GM18511 (cell line): Measurements from ENCODE around the gene FN1.
A peak's percentile ranks its signal among the peaks of the same experiment; 100 is the strongest.

Experiments used
- ATAC-seq: cut with Tn5 transposase; IDR thresholded peaks from one replicate; pipeline ENCODE4 v1.9.1; 2021; ENCODE audit warnings: mild to moderate bottlenecking, moderate library complexity; ENCODE audit not compliant: unreplicated experiment

FN1 gene

DNA sequence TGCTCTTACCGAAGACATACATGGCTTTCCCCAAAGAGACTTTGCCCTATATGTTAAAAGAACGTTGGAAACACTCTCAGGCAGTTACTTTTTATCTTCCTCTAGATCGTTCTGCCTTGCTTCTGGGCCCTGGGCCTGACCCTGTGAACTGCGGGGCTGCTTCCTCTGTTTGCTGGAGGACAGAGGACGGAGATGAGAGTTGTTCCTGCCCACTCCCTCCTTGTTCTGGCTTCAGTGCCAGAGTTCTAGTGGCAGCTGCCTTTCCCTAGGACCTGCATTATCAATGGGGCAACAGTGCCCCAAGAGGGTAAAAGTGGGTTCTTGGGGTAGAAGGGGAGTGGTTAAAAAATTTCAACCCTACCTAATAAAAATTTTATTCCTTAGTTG lies 6.5 kb upstream of the FN1 start:
- ATAC-seq = no peak

DNA sequence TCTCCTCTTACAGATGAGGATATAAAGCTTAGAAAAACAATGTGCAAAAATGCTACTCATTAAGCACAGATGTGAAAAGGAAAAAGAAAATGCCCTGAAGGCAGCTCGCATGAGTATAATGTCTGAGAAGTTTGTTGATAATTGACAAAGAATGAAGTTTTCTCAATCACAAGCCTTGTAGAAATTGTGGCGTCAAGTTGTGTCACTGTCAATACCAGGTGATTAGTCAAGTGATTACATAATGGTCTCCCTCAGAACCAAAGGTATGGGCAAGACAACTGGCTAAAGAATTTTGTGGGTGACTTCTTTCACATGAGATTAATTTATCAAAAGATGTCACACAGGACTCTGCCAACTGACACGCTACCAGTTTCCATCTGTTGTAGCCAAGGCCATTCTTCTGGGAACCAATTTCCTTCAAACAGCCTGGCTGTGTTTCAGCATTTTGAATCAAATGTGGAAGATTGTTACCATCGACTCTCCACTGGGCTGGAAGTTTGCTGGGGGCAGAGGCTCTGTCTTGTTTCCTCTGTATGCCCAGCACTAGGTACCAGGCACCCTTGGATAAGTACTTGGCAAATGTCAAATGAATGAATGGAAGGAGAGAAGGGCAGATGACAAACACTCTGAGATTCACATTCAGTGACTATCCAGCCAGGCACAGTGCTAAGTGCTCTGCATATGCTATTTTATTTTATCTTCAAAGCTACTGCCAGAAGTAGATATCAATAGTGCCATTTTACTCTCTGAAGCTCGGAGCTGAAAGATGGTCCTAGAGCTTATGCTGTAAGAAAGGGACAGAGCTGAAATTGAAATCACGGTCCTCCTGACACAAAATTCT lies 5.9 kb upstream of the FN1 start:
- ATAC-seq = no peak

DNA sequence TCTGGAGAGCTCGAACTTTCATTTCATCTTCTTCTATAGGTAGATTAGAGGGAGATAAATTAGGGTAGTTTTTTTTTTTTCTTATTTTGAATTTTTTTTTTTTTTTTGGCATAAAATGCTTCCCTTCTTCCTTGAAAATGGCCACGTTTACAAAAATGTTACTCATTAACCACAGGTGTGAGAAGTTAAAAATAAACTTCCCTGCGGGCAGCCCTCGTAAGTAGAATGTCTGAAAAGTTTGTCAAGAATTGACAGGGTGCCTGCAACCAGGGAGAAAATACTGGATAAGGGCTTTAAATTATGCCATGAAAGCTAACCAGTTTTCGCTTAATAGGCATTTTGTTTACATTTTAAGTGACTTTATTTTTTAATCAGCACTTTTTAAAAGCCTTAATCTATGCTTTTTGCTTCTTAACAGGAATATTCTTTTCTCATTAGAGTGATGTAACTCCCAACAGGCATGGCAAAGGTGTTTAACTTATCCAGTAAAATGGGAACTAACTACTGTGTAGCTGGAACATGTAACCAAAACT lies 4.2 kb upstream of the FN1 start:
- ATAC-seq = no peak

DNA sequence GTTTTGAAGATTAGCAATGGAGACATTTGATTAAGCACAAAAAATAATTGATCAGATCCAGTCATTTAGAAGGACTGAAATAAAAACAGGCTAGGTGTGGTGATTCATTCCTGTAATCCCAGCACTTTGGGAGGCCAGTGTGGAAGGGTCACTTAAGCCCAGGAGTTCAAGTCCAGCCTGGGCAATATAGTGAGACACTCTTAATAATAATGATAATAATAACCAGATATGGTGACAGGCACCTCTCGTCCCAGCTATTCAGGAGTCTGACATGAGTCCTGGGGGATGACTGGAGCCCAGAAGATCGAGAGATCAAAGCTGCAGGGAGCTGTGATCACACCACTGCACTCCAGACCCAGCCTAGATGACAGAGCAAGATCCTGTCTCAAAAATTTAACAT lies 3.5 kb upstream of the FN1 start:
- no peak for ATAC-seq

DNA sequence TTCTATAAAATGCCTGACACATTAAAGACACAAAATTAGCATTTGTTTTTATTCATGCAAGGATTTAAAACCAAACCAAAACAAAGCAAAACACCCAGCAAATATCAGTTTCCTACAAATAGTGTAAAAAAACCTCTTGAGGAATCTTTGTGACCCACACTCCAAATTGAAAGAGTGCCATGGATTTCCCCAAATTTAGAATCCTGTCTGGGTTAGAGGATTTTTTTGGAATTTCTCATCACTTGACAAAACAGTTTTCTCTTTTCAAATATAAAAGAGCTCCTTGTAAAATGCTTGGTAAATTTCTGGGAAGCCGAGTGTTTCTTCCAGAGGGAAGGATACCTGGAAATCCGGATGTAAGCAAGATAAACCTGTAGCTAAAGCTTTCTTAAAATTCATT lies 1.7 kb upstream of the FN1 start:
- ATAC-seq = no peak

DNA sequence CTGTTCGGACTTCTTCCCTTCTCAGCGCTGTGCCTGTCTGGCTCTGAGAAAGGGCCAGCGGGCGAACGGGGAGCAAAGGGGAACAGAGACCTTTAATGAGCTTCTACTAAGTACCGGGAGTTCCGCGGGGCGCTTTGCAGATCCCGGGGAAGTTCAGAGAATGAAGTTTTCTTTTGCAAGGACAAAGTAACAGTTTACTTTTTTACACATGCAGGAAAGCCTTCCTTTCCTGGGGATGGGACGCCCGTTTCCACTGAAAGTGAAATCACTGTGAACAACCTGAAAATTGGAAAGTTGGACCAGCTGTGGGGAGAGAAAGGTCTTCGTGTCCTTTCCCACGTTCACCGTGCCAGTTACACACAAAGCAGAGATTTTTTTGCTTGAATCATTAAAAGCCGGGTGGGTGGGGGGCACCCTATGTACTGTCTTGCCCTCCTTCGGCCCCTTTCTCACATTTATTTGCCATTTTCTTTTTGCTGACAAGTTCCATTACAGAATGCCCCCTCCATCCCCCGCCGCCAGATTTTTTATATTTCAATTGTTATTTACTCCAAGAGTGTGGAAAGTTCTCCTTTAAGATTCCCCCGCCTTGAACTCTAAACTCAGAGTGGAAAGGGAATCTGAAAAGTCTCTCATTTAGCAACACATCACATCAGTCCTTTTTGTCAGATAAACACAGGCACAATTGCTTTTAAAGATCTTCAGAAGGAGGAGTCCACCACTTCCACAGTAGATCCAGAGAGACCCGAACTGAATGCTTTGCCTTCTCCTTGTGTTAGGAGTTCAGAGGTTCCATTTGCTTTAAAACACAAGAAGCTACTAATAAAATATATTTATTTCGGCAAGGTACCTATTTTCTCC lies 1.1 kb upstream of the FN1 start:
- peak; percentile 38 for ATAC-seq

DNA sequence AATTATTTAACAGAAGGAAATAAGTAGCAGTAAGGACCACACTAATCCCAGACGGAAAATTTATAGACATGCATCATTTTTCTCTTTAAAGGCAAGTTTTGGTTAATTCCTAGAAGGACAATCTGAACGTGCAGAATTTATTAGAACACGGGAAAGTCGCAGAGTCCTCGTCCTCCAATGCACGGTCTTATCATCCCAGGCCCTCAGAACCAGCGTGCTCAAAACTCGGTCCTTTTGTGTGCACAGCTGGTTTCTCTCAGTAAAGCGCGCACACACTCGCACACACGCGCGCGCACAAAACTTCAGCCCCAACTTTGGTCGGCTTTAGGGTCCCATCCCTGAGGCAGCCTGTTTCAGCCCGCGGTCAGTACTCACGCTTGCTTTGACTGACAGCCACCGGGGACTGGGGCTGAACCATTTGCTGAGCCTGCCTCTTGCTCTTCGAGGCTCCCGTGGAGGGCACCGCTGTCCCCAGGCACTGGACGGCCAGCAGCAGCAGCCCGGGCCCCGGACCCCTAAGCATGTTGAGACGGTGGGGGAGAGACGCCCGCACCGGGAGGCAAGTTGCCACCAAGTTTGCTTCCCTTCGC lies 493 bp downstream of the FN1 start:
- ATAC-seq = peak; percentile 23

DNA sequence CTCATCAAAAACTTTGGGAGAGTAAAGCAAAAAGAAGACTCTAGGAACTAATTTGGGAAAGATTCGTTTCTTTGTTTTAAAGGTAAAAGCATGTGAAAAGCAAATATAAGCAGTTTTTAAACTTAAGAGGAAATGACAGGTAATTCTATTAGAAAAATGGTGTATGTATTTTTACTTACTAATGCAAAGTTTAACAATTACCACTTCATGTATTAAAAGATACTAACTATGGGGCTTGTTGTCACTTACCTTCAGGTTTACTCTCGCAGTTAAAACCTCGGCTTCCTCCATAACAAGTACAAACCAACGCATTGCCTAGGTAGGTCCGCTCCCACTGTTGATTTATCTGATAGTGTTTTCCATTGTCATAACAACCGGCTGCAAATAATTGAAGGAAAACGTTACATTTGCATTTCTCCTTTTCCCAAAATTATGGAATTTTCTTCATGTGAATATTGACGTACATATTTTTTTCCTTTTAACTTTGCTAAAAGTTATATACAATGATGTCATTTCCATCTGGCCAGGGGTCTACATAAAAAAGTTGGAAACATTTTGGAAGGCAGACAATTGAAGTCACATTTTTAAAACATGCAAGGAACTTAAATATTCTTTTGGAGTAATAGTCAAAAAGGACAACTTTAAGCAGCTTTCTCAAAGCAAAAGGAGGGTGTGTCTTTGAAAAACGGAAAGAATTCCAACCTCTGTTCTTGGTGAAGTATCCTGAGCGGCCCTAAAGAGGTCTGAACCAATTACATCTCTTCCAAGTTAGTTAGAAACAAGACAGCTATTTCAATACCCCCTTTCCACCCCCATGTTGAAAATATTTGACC lies 1.2 kb downstream of the FN1 start:
- no peak for ATAC-seq

DNA sequence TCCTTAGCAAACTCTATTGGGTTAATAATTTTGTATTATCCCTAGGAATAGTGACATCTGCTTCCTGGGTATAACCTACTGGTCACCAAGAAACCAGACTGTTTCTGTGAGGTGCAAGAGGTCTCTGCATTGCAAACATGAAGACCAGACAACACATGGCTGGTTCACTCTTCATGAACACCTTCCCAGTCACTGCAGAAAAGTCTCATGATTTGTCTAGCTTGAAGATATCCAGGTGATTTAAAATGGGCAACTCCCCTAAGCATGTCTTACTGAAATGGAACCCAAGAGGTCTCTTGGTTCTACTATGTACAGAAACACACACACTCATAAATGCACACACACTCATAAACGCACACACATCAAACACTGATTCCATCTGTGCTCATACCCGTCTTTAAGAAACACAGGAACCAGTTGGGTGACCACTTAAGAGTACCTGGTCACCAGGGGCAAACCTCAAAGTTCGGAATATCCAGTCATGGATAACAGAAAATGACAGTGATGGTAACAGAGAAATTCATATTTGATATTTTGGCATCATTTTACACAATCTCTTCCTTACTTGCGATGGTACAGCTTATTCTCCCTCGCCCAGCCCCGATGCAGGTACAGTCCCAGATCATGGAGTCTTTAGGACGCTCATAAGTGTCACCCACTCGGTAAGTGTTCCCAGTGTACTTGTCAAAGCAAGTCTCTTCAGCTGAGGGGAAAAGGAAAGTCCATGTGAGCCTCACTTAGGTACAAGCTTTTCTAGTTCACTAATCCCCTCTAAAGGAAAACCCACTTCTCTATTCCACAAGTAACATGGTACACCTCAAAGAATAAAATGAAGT lies 2.9 kb downstream of the FN1 start:
- ATAC-seq = no peak

DNA sequence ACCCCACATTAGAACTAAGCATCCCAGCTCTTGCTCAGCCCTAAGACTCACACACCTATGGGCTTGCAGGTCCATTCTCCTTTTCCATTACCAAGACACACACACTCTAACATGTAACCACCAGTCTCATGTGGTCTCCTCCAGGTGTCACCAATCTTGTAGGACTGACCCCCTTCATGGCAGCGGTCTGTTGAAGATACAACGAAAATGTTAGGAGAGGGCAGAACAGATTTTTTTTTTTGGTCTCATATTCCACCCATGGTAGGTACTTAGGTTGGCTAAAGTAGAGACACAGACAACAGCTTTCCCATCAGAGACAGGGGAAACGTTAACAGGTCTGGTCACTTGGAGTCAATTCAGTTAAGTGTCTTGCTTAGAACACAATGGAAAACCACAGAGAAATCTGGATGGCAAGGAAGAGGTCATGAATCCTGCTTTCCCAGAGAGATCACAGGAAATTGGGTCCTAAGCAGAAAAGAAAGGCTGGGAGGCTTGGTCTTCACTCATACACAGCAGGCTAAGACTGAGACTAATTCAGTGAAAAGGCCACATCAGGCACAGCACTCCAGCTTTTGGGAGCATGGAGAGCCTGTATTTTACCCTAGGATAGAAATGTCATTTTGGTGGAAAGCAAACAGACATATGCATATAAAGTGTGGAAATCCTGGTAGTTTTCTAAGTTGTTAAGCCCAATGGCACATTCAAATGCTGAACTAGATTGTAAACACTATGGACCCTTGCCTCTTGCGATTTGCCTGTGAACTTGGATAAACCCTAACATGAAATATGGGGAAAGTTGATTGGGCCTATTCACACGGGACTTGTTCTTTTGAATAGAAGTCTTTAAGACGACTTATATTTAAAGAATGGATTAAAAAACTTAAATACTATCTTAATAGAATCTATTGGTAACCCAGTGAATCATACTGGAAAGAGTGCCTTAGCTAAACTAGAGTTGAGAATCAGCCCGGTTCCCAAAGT lies 3.8 kb downstream of the FN1 start:
- no peak for ATAC-seq

DNA sequence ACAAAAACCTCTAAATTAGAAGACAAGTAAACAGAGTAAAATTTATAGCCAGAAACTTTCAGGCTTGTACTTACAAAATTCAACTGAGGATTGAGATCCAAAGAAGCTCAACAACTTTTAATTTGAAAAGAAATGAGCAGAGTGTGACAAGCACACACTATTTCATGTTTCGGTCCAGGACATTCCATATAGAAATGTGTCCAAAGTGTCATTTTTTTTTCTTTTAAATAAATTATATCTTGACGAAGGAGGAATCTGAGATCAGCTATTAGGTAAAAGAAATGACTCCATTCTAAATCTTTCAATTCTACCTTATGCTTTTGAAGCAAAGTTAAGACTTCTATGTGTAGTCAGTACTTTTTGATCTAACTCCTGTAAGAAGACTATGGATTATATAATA lies 4.6 kb downstream of the FN1 start:
- ATAC-seq = no peak

DNA sequence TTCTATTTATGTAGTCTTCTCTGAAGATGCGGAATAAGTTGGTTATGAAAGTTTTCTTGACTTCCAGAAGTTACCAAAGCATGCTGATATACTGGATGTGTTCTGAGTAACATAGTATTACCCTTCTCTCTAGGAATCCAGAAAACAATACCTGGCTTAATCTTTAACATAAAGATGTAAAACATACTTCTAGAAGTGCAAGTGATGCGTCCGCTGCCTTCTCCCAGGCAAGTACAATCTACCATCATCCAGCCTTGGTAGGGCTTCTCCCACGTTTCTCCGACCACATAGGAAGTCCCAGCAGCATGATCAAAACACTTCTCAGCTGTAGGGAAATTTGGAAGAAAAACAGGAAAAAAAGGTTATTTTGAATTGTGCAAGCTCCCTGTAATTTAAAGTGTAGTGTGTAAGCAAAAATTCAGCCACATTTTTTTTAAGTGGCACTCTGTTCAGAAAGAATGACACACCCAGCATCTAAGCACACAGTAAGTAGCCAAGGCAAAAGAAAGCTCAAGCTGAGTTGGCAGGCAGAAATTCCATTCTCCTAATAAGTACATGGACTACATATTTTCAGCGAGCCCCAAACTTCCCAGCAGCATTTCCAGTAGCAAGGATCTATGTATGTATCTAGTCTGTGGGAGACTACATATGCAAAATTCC lies 5.2 kb downstream of the FN1 start:
- no peak for ATAC-seq

DNA sequence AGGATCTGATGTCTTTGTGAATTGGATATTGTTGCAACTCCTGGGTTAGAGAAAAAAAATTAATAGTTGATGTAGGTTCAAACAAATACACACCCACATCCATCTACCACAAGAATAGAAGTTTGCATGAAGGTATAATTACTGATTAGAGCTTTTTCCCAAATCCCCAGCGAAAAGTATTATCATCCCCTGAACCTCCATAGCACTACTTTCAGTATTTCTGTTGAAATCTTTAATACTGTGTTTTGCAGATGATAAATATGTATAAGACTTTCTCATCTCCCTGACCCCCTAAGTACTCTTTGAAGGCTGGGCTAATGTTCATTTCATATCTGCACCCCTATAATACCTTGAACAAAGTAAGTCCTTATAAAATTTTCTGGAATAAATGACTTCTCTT lies 6.4 kb downstream of the FN1 start:
- ATAC-seq = no peak

DNA sequence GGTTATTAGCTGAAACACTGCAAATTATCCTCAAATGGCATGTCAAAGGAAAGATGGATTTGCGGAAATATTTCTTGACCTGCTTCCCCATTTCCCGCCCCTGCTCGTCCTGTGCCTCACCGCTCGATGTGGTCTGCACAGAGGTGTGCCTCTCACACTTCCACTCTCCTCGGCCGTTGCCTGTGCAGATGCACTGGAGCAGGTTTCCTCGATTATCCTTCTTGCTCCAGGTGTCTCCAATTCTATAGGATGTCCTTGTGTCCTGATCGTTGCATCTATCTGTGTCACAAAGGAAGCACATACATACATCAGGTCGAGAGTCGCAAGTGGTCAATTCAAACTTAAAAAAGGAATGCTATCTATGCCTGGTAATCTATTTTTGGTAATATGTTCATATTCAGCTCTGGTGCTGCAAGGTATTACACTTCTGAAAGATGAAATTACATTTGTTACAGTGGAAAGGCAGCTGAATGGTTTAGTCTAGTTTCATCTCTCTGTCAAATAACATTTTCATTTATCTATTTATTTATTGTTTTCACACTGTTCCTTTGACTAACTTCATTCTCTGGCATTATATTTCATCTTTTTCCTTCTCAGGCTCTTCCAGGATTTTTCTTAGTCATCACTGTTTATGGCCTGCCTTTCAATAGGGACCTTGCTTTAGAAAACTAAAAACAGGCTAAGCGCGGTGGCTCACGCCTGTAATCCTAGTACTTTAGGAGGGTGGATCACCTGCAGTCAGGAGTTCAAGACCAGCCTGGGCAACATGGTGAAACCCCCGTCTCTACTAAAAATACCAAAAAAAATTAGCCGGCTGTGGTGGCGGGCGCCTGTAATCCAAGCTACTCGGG lies 7.6 kb downstream of the FN1 start:
- ATAC-seq = no peak

DNA sequence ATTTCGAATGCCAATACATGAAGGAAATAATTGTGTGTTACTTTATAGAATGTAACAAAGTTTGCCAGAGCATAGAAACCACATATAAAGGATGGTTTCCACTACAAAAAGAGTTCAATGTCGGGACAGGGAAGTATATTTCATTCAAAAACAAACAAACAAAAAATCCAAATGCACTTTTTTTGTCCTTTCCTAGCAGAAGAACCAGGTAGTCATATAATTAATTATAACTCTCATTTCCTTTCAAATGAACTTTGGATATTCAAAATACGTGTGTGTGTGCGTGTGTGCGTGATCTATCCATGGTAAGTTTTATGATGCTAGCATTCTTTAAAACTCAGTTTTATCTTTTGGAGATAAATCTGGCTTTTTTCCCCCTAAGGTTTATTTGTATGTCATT lies 8.3 kb downstream of the FN1 start:
- ATAC-seq = no peak

DNA sequence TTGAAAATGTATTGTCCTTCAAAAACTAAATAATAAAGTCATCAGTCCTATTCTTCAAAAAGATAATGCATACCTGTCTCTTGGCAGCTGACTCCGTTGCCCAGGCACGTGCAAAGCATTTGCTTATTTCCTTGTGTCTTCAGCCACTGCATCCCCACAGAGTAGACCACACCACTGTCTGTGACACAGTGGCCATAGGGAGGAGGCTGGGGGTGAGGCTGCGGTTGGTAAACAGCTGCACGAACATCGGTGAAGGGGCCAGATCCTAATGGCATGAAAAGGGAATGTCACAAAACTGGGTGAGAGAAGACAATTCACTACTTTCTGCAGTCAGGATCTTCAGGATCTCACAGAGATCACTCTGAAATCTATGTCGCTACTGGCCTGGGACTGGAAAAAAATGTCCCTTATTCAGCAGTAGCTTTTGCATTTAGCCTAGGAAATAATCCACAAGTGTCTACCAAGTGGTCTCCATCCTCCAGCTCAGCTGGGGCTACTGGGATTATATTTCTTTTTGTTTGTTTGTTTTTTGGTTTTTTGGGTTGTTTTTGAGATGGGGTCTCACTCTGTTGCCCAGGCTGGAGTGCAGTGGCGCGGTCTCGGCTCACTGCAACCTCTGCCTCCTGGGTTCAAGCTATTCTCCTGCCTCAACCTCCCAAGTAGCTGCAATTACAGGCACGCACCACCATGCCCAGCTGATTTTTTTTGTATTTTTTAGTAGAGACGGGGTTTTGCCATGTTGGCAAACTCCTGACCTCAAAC lies 10.7 kb downstream of the FN1 start:
- ATAC-seq = no peak
